Measurements from ENCODE around the gene ELP5. TPM values are rescaled to one million over a fixed set of nuclear protein-coding genes. Genes with fewer than 3 reads are reported as not detected.

ELP5 gene
- total and polyA plus RNA-seq, 3 donors from 2014 or later: 107 to 295 (median 123) TPM

DNA sequence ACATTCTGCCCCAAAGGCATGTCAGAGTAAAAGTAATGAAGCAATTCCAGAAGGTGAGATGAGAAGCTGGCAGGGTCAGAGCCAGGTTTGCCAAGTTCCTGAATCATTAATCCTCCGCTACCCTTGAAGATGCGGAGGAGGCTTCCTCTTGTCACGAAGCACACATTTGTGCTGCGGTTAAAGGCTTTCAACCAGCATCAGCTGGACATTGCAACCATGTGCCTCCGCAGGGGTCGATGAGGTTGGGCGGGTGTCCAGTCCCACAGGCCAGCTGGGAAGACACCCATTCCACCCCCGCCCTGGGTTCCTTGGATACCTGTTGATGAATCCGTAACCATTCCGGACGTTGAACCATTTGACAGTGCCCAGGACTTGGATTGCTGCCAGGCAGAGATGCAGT is 41.1 kb downstream of the ELP5 start:
- no peak for DNase-seq
- Histone ChIP-seq H3K4me3 (no peak overlapping the region), H3K36me3 (ENCODE audit: low read depth, missing control alignments) (no peaks in the 10 kb centered on the region), H3K27ac (no peak overlapping the region), H3K4me1 (peaks cover 30% of the 10 kb centered on the region), H3K27me3 (no peaks in the 10 kb centered on the region), H3K9me3 (no peaks in the 10 kb centered on the region)
- 27 to 52% methylated on average over 6 to 11 of the region's 11 CpGs for WGBS, 2 donors
- TF ChIP-seq POLR2A (IDR thresholded peaks at IDR 0.05) (no peak), CTCF (IDR thresholded peaks at IDR 0.05) (no peak)
- intact Hi-C loops (cut with DNase I; ENCODE audit: low total_unique reads): no loop called here

DNA sequence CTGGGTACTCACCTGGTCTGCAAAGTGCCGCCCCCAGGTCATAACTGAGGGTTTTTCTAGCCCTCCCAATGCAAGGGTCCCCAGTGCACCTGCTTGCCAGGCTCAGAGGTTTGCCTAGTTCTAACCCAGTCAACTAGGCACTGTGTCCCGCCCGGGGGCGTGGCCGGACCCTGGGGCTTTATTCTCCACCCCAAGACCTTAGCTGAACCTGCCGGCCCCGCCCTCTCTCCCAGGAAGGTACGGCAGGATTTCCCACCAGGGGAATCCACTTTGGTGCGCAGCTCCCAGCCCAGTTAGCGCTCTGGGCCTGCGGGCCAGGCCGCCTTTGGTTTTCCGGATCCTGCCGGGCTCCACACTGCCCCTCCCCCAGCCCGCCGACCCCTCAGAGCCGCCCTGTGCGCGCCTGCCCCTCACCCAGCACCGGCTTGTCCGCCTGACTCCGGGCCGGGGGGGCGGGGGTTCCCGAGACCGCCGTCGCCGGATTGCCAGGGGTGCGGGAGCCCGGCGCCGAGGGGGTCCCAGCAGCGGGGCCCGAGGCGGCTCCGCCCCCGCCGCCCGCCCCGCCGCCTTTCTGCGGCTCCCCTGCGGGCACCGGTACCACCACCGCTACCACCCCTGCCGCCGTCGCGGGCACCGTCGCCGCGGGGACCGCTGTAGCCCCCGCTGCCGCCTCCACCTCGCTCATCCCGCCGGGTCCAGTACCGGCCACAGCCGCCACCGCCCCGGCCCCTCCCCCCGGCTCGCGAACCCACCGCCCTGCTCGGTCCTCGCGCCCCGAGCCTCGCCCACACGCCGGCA is 42.0 kb downstream of the ELP5 start:
- Histone ChIP-seq H3K9me3 (no peaks in the 10 kb centered on the region), H3K36me3 (ENCODE audit: low read depth, missing control alignments) (no peaks in the 10 kb centered on the region), H3K4me3 (peak overlapping the region; percentile 42 to 50), H3K27me3 (no peaks in the 10 kb centered on the region), H3K27ac (peak overlapping the region; percentile 36 to 44), H3K4me1 (peaks cover 30% of the 10 kb centered on the region)
- TF ChIP-seq POLR2A (IDR thresholded peaks at IDR 0.05): no peak
- TF ChIP-seq CTCF (IDR thresholded peaks at IDR 0.05): no peak
- 8 to 25% methylated on average over 2 to 22 of the region's 75 CpGs for WGBS, 2 donors
- no peak for DNase-seq
- intact Hi-C loops (cut with DNase I; ENCODE audit: low total_unique reads): no loop called here

GRCh38 chr17:7294614-7295153 is 42.7 kb downstream of the ELP5 start, which contains the start of gene YBX2:
TSS of gene YBX2 (minus strand) at chr17:7294639. CDS start at chr17:7294500, 139 bp downstream.
- H3K27me3 ChIP-seq: no peaks in the 10 kb centered on the region
- peak; percentile 89 for DNase-seq
- TF ChIP-seq CTCF (IDR thresholded peaks at IDR 0.05) (no peak), POLR2A (IDR thresholded peaks at IDR 0.05) (no peak)
- no peaks in the 10 kb centered on the region for H3K9me3 ChIP-seq
- WGBS, 2 donors: 2 to 4% methylated on average over 8 to 18 of the region's 57 CpGs
- intact Hi-C loops (cut with DNase I; ENCODE audit: low total_unique reads): no loop called here
- peak within 1 kb of the TSS; percentile 36 to 44 for H3K27ac ChIP-seq
- H3K4me1 ChIP-seq: peaks cover 30% of the 10 kb centered on the region
- peak within 1 kb of the TSS; percentile 42 to 50 for H3K4me3 ChIP-seq
- H3K36me3 ChIP-seq (ENCODE audit: low read depth, missing control alignments): no peaks in the 10 kb centered on the region

- H3K4me1 ChIP-seq: peaks cover 30% of the 10 kb centered on the region
- peak overlapping the region; percentile 42 to 50 for H3K4me3 ChIP-seq
- WGBS, 2 donors: 51 to 53% methylated on average over 42 of the region's 42 CpGs
- no peak for DNase-seq
- intact Hi-C loops (cut with DNase I; ENCODE audit: low total_unique reads): no loop called here
- H3K9me3 ChIP-seq: no peaks in the 10 kb centered on the region
- H3K27me3 ChIP-seq: no peaks in the 10 kb centered on the region
- TF ChIP-seq POLR2A (IDR thresholded peaks at IDR 0.05) (no peak), CTCF (IDR thresholded peaks at IDR 0.05) (no peak)
- no peaks in the 10 kb centered on the region for H3K36me3 ChIP-seq (ENCODE audit: low read depth, missing control alignments)
- H3K27ac ChIP-seq: peak overlapping the region in 1 of 2 donors; percentile 24
Measured at GRCh38 chr17:7295230-7296180, 43.5 kb downstream of the ELP5 start.

Data from testis (tissue), 3 donors.